ENCODE data around the gene USH1C.
A peak's percentile ranks its signal among the peaks of the same experiment; 100 is the strongest.

The USH1C gene

GRCh38 chr11:17496406-17496805 is 47.8 kb downstream of the USH1C start:
- no peak for DNase-seq

DNA sequence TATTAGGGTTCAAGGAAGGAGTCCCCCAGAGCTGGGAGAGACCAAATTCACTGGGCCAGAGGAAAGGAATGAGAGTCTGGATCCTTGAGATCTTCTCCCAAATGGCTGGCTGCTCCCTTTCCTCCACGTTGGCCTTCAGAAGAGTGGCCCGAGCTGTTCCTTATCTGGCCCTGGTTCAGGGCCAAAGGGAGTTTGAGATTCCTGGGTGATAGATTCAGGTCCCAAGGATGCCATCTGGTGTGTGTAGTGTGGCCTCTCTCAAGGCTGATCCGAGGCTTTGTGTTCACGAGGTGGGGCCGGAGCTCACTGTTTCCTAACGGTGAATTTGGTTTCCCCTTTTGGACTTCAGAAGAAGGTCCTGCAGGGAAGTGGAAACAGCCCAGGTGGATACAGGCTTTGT is 50.2 kb downstream of the USH1C start:
- no peak for DNase-seq

GRCh38 chr11:17490938-17491337 is 53.3 kb downstream of the USH1C start:
- DNase-seq, result no peak

DNA sequence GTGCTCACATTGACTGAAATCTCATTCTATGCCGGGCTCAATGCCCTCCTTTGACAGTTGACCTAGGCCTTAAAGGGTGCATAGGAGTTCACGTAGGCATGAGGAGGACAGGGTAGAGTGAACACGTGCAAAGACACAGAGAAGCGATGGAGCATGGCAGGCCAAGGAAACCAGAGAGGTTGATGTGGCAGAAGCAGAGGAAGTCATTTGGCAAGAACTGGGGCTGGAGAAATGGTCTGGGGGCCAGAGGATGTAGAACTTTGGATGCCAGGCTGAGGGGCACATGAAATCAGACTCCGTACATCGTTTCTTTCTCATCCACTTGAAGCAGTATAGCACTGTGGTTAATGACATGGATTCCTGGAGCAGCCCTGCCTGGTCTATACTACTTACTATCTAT is 54.0 kb downstream of the USH1C start:
- no peak for DNase-seq

DNA sequence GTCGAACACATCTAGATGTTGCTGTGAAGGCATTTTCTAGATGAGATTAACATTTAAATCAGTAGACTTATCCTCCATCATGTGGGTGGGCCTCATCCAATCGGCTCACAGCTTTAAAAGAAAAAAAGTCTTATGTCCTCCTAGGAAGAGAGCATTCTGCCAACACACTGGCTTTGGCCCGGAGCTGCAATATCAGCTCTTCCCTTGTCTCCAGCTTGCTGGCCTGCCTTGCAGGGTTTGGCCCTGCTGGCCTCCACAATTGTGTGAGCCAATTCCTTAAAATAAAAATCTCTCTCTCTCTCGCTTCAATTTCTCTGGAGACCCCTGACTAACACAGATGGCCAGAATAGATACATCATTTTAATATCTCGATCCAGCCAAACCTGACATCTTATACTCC is 54.5 kb downstream of the USH1C start:
- no peak for DNase-seq

DNA sequence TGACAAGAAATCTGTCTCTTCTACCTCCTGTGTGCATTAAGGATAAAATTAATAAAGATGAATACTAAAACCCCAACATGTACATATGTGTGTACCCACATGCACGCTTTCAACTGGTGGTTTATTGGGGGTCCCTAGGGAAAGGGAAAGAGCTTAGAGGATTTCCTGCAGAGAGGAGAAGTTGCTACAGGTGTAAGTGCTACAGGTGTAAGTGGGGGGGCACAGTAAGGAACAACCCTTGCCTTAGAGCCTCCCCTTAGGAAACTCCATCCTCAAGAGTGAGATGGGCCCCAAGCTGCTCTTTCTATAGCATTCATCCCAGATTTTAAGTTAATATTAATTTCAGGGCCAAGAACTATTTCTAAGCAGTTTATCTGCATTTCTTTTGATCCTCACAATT is 55.7 kb downstream of the USH1C start:
- DNase-seq, result no peak

- DNase-seq, result no peak
Measured at GRCh38 chr11:17486646-17487045, 57.6 kb downstream of the USH1C start.

DNA sequence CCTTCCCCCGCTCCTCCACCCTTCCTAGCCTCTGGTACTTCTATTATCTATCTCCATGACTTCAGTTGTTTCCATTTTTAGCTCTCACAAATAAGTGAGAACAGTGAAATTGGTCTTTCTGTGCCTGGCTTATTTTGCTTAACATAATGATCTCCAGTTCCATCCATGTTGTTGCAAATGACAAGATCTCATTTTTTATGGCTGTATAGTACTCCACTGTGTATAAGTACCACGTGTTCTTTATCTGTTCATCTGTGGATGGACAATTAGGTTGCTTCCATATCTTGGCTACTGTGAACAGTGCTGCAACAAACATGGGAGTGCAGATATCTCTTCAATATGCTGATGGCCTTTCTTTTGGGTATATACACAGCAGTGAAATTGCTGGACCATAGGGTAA is 60.7 kb downstream of the USH1C start:
- DNase-seq, result no peak

DNA sequence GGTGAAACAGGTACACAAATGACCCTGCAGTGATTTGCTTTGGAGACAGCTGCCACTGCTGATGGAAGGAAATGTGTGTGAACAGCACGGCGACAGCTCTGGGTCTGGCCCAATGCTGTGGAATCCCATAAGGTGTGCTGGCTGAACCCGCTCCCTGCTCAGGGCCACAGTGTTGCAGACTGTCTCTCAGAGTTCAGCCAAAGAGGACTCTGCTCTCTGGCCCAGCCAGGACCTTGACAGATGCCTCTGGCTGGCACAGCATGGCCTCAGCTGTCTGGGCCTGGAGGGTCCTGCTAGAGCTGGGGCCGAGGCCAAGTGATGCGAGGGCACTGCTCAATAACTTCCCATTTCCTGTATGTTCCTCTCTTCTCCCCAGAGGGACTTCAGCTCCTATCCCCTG is 62.3 kb downstream of the USH1C start:
- no peak for DNase-seq

DNA sequence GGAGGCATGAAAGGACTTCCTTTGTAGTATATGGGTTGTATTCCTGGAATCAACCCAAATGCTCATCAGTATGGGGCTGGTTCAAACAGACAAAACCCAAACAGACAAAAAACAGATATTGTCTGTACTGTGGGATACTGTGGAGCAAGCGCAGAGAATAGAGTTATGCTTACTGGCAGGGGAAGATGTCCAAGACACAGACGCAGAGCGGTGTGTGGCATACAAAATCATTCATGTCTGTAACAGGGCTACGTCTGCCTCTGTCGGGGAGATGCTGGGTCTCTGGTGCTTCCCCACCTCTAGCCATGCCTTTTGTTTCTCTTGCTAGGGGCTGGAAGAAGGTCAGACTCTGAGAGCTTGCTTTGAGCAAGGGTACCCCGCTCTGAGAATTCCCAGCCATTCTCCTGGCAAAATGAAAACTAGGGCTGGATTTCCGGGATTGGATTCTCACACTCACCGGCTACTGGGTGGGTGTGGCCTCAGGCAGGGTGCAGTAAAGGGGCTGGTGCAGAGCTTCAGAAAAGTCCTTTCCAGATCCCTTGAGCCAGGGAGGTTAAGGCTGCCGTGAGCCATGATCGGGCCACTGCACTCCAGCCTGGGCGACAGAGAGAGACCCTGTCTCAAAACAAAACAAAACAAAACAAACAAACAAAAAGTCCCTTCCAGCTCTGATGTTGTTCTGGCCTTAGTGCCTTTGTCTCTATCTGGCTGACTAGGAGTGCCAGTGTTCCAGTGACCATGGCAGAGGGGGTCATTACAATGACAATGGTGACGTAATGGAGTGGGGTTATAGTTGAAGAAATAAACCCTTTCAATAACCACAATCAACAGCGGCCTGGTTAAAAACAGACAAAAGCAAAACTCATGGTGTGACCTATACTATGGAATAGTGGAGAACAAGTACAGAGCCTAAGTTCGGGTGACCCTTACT is 64.7 kb downstream of the USH1C start:
- peak in 1 of 2 experiments; percentile 31 for DNase-seq

DNA sequence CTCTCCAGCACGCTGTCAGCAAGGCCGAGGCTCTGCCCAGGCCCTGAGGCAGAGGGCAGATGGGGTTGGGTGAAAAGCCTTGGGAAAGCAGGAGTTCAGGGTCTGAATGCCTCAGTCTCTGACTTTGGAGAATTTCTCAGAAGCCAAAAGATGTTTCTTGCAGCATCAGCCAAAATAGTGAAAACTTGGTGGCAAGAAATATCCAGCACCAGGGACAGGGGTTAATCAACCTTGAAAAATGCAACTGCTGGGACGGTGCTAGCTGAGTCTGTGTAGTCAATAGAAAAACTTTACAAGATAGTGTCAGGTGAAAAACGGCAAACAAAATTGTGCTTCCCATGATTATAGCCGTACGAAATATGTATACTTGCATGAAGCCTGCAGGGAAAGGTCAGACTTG is 66.1 kb downstream of the USH1C start:
- DNase-seq, result no peak

DNA sequence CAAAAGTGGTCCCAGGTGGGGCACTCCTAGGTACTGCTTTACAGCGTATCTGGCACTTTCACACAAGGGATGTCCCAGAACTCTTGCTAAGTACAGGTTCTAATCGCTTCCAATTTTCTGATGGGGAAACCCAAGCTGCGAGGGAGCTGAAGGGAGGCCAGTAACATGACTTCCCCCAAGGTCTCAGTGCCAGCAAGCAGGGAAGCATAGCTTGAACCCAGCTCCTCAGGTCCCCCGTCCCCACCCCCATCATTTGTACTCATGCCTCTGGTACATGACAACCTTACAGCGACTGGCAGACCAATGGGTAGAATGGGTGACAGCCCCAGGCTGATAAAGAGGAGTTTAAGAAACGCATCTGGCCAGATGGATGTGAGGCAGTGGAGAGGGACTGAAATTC is 66.9 kb downstream of the USH1C start:
- DNase-seq, result no peak

DNA sequence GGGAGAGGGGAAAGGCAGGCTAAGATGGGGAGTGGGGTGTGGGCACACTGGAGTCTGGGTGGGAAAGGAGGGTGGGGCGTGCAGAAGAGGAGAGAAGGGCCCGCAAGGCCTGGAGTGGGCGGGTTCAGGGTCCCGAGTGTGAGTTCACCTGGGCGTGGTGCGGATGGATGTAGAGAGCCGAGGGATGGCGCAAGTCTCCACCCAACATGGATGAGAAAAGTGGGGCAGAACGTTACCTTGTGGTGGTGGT is 67.2 kb downstream of the USH1C start:
- no peak for DNase-seq

- DNase-seq, result no peak
Measured at GRCh38 chr11:17476317-17477083, 67.7 kb downstream of the USH1C start, which contains the start of gene ABCC8. ABCC8 (minus strand) TSS chr11:17476845; CDS start chr11:17476776, 69 bp downstream.

DNA sequence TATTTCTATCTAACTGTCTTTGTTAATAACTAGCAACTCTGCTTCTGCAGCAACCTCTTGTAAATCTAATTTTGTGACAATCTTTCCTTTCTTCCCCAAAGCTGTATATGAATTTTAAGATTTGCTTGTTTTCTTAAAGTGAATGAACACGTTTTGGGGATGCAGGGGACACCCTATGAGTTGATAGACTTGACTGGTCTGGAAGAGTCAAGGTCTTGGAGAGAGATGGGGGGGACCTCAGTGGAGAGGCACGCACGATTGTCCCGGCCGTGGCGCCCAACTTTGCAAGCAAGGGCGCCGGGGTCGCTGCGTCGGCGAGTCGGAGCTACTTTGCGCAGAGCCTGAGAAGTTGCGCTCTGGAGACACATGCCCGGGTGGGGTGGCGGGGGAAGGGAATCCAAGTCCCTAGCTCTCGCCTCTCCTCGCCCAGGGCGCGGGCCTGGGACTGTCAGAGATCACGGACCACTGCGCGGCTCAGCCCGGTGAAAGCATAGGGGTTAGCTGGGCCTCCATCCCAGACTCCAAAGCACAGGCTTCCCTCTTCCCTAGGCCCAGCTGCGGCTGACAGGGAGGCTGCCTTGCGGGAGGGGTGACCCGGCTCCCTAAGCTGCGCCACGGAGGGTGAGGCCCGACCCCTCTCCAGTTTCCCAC is 68.4 kb downstream of the USH1C start:
- DNase-seq, result no peak

GRCh38 chr11:17473071-17473744 is 71.0 kb downstream of the USH1C start:
- DNase-seq, result peak; percentile 32 to 66

GRCh38 chr11:17472467-17472866 is 71.7 kb downstream of the USH1C start:
- no peak for DNase-seq

DNA sequence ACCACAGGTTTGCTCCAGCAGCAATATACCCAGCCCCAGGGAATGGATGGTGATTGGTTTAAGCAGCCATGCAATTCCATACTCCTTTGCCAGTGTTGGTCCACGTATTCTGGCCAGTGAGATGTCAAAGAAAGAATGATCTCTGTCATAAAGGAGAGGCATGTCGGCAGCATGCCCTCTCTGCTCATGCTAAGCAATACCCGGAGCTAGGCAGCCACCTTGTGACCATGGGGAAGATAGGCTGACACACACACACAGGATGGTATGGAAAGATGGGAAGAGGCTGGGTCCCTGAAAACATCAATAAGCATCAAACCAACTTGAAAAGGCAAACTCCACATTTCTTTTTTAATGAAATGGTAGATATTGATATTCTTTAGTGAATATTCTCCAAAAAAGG is 72.7 kb downstream of the USH1C start:
- DNase-seq, result no peak

- DNase-seq, result no peak
Measured at GRCh38 chr11:17469998-17470397, 74.2 kb downstream of the USH1C start.

DNA sequence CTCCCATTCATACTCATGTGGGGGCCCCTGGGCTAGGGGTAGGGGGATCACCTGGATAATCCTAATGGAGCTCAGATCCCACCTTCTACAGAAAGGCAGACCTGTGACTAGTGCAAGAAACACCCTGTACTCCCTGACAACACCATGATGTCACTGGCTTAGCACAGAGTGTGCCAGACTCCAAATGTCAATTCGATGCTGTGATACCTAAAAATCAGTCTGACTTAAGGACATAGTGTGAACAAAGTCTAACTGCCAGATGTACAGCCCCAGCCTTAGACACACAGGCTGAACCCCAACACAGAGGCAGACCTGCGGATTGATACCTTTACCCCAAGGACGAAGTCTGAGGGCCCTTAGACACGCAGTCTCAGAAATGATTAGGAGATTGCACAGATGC is 76.1 kb downstream of the USH1C start:
- no peak for DNase-seq

DNA sequence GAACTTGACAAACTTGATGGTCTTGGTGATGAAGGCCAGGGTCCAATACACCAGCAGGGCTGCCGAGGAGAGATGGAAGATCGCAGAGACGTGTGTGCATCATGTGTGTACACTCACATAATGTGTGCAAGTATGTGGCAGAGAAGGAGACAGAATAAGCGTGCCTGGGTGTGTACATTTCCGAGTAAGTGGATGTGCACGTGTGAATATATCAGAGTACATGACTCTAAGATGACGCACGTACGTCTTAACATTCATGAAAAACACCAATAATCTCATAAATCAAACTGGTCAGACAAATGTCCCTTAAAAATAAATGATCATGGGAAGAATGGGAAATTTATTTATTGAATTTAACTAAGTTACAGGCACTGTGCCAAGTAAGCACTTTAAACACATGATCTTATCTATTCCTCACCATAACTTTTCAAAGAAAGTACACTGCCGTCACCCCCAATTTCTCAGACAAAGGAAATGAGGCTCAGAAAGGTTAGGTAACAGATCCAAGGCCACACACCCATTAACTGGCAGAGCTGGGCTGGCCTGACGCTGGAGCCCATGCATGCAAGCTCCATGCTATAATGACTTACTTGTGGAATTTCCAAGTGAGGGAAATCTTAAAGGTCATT is 80.6 kb downstream of the USH1C start:
- DNase-seq, result no peak

DNA sequence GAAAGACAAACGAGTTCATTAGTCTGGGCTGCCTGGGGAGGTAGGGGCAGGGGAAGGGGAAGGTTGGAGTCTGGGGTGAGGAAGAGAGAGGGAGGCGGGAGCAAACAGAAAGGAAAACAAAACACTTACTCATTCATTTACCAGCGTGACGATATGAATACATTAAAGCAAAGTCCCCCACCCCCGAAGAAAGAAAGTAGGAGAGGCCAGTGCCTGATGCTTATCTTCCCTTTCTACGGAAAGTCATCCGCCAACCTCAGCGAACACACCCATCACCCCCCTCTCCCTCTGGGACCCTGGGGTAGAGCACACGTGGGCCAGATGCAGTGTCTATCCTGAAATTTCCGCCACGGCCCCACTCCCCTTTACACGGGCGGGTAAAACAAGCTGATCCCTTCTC is 81.3 kb downstream of the USH1C start:
- DNase-seq, result no peak

GRCh38 chr11:17460406-17460805 is 83.8 kb downstream of the USH1C start:
- no peak for DNase-seq
